ENCODE results near the gene FZD1.
"Not testable (repeated sequence)": the region's sequence is repeated elsewhere in the genome, so short reads cannot be mapped to it uniquely, and the experiment has no call there.

The FZD1 gene

DNA sequence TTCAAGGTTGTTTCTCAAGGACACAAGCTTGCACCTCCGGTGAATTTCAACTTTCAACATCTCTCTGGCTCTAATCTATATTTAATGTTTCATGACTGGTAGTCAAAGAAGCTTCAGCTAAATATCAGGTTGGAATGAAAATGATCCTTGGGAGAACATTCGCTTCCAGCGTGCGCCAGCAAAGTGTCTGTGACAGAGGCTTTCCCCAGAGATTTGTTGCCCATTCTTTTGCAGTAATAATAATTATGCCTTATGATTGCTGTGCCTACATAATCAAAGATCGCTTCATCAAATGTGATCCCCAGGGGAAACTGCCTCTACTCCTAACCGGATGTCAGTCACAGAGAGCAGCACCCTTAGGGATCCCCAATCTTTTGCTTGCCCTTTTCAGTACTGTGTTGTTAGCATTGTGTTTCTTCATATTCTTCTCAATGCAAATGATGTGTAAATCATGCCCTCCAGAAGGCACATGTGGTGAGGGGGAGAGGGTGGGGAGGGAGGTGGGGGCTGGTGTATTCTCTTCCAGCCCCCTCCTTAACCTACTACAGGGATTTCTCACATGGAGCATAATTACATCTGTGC, 30.5 kb downstream of the FZD1 start:
- Histone ChIP-seq H3K4me1 (no peaks in the 10 kb centered on the region), H4K20me1 (no peaks in the 10 kb centered on the region), H3K9me3 (no peaks in the 10 kb centered on the region), H3K36me3 (no peaks in the 10 kb centered on the region), H3K4me3 (no peak overlapping the region), H3K27ac (no peak overlapping the region), H3K27me3 (no peaks in the 10 kb centered on the region), H3K9ac (no peak overlapping the region), H3K4me2 (no peak overlapping the region)
- no peak for TF ChIP-seq Cebpa-rat (IDR thresholded peaks at IDR 0.05)

- H3K4me1 ChIP-seq: no peaks in the 10 kb centered on the region
- H4K20me1 ChIP-seq: no peaks in the 10 kb centered on the region
- no peak overlapping the region for H3K4me2 ChIP-seq
- no peaks in the 10 kb centered on the region for H3K36me3 ChIP-seq
- no peak for TF ChIP-seq Cebpa-rat (IDR thresholded peaks at IDR 0.05)
- no peaks in the 10 kb centered on the region for H3K9me3 ChIP-seq
- no peak overlapping the region for H3K4me3 ChIP-seq
- no peaks in the 10 kb centered on the region for H3K27me3 ChIP-seq
- no peak overlapping the region for H3K9ac ChIP-seq
- no peak overlapping the region for H3K27ac ChIP-seq
These were observed 31.3 kb downstream of the FZD1 start for GRCh38 chr7:91295576-91295975.

- TF ChIP-seq Cebpa-rat (IDR thresholded peaks at IDR 0.05): no peak
- Histone ChIP-seq H3K4me3 (no peak overlapping the region), H3K36me3 (no peaks in the 10 kb centered on the region), H3K9me3 (no peaks in the 10 kb centered on the region), H3K27me3 (no peaks in the 10 kb centered on the region), H3K9ac (no peak overlapping the region), H3K4me2 (no peak overlapping the region), H3K27ac (no peak overlapping the region), H4K20me1 (no peaks in the 10 kb centered on the region), H3K4me1 (no peaks in the 10 kb centered on the region)
These were observed 33.7 kb downstream of the FZD1 start for GRCh38 chr7:91297939-91298338.

DNA sequence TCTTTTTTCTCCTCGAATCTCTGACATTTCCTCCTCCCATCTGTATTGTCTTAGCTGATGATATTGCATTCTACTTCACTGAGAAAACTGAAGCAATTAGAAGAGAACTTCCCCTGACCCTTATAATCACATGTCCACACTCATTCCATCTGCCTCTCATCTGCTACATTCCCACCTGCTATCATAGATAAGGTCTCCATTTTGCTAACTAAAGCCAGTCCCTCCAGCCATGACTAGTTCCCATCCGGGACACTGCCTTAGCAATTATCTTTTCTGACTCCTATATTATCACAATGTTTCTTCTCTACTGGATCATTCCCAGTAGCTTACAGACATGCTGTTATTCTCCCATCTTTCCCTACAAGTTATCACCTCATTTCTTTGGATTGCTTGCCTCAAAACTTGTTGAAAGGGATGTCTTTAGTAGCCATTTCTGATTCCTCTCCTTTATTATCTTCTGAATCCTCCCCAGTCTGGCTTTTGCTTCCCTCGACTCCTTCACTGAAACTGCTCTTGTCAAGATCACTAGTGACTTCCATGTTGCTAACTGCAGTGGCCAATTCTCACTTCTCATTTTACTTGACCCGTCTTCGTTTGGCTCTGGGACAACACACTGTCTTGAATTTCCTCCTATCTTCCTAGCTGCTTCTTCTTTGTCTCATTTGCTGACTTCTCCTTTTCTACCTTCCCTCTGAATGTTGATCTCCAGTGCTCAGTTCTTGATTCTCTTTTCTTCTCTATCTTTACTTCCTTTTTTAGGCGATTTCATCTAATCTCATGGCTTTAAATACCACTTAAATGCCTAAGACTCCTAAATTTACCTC, 35.9 kb downstream of the FZD1 start:
- Histone ChIP-seq H3K4me2 (no peak overlapping the region), H4K20me1 (no peaks in the 10 kb centered on the region), H3K4me1 (no peaks in the 10 kb centered on the region), H3K27me3 (no peaks in the 10 kb centered on the region), H3K27ac (no peak overlapping the region), H3K36me3 (no peaks in the 10 kb centered on the region), H3K4me3 (no peak overlapping the region), H3K9ac (no peak overlapping the region), H3K9me3 (no peaks in the 10 kb centered on the region)
- TF ChIP-seq Cebpa-rat (IDR thresholded peaks at IDR 0.05): no peak

- Histone ChIP-seq H3K9me3 (no peaks in the 10 kb centered on the region), H3K4me3 (no peak overlapping the region), H3K27me3 (no peaks in the 10 kb centered on the region), H3K9ac (no peak overlapping the region), H3K4me1 (no peaks in the 10 kb centered on the region), H4K20me1 (no peaks in the 10 kb centered on the region), H3K27ac (no peak overlapping the region), H3K36me3 (no peaks in the 10 kb centered on the region), H3K4me2 (no peak overlapping the region)
- no peak for TF ChIP-seq Cebpa-rat (IDR thresholded peaks at IDR 0.05)
These were observed 38.6 kb downstream of the FZD1 start for GRCh38 chr7:91302794-91303193.

GRCh38 chr7:91306266-91306665, 42.0 kb downstream of the FZD1 start:
- no peaks in the 10 kb centered on the region for H3K9me3 ChIP-seq
- no peaks in the 10 kb centered on the region for H4K20me1 ChIP-seq
- TF ChIP-seq Cebpa-rat (IDR thresholded peaks at IDR 0.05): no peak
- no peaks in the 10 kb centered on the region for H3K4me1 ChIP-seq
- H3K4me3 ChIP-seq: no peak overlapping the region
- no peak overlapping the region for H3K9ac ChIP-seq
- H3K36me3 ChIP-seq: no peaks in the 10 kb centered on the region
- H3K27ac ChIP-seq: no peak overlapping the region
- no peak overlapping the region for H3K4me2 ChIP-seq
- no peaks in the 10 kb centered on the region for H3K27me3 ChIP-seq

- Histone ChIP-seq H3K27me3 (no peaks in the 10 kb centered on the region), H3K36me3 (no peaks in the 10 kb centered on the region), H3K4me1 (no peaks in the 10 kb centered on the region), H3K9ac (no peak overlapping the region), H3K27ac (no peak overlapping the region), H3K9me3 (no peaks in the 10 kb centered on the region), H4K20me1 (no peaks in the 10 kb centered on the region), H3K4me3 (no peak overlapping the region), H3K4me2 (no peak overlapping the region)
- TF ChIP-seq Cebpa-rat (IDR thresholded peaks at IDR 0.05): no peak
These were observed 43.2 kb downstream of the FZD1 start for GRCh38 chr7:91307467-91307866.

GRCh38 chr7:91308191-91308590, 44.0 kb downstream of the FZD1 start:
- H4K20me1 ChIP-seq, H3K36me3 ChIP-seq, H3K9ac ChIP-seq, H3K4me1 ChIP-seq, H3K27me3 ChIP-seq, H3K4me2 ChIP-seq, H3K27ac ChIP-seq, H3K4me3 ChIP-seq, H3K9me3 ChIP-seq: not testable (repeated sequence)

DNA sequence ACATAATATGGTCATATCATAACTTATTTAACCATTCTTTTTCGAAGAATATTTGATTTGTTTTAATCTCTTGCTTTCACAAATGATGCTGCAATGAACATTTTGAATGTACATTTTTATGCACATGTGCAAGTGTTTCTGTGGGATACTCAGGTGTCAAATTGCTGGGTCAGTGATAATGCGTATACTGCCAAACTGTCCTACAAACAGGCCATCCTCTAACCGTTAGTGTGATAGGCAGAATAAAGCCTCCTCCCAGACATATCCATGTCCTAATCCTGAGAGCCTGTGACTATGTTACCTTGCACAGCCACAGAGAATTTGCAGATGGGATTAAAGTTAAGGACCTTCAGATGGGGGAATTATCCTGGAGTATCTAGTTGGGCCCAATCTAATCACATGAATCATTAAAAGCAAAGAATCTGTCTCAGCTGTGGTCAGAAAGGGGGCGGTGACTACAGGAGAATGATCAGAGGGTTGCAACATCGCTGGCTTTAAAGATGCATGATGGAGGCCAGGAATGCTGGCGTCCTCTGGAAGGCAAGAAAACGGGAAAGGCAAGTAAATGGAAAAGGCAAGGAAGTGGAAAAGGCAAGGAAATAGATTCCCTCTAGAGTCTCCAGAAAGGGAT, 46.7 kb downstream of the FZD1 start:
- no peaks in the 10 kb centered on the region for H3K27me3 ChIP-seq
- no peak overlapping the region for H3K4me2 ChIP-seq
- H3K4me1 ChIP-seq: no peaks in the 10 kb centered on the region
- no peak overlapping the region for H3K9ac ChIP-seq
- H3K27ac ChIP-seq: no peak overlapping the region
- H3K4me3 ChIP-seq: no peak overlapping the region
- H4K20me1 ChIP-seq: no peaks in the 10 kb centered on the region
- no peaks in the 10 kb centered on the region for H3K36me3 ChIP-seq
- no peak for TF ChIP-seq Cebpa-rat (IDR thresholded peaks at IDR 0.05)
- no peaks in the 10 kb centered on the region for H3K9me3 ChIP-seq

DNA sequence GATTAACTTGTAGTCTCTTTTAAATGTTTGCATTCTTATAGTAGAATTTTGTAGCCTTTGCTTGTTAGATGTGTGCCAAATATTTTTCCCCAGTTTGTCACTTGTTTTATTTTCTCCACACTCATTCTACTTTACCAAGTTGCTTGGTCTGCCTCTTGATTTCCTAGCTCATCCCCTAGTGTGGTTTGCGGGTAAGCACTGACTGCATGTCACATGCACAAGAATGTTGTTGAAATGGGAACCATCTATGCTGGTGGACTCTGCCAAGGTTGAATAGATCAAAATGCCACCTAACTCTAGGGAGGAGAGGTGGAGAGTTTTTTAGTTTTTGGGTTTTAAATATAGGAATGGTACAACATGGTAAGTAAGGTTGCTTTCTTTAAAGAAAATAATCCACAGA, 47.6 kb downstream of the FZD1 start:
- TF ChIP-seq Cebpa-rat (IDR thresholded peaks at IDR 0.05): no peak
- Histone ChIP-seq H3K4me3 (no peak overlapping the region), H3K36me3 (no peaks in the 10 kb centered on the region), H3K27me3 (no peaks in the 10 kb centered on the region), H4K20me1 (no peaks in the 10 kb centered on the region), H3K9ac (no peak overlapping the region), H3K4me2 (no peak overlapping the region), H3K4me1 (no peaks in the 10 kb centered on the region), H3K9me3 (no peaks in the 10 kb centered on the region), H3K27ac (no peak overlapping the region)
